Sigmoid colon (tissue), 7 donors: Measurements from ENCODE around the gene SMPD4. TPM values are rescaled to one million over a fixed set of nuclear protein-coding genes. Genes with fewer than 3 reads are reported as not detected.
A peak's percentile ranks its signal among the peaks of the same experiment; 100 is the strongest.
"Not testable (repeated sequence)": the region's sequence is repeated elsewhere in the genome, so short reads cannot be mapped to it uniquely, and the experiment has no call there.

Experiments used
- DNase-seq: peaks from one replicate; pipeline ENCODE4 v3.0.0-alpha.2; 2019
- H3K27ac ChIP-seq, 4 donors: fragments of 200-600 bp; sonication (generic); one replicate each; pipeline ENCODE4 v1.5.1; 2016 to 2019; ENCODE audit warnings: mild to moderate bottlenecking in 1 of 4
- H3K27me3 ChIP-seq, 3 donors: fragments of 200-600 bp; sonication (generic); one replicate each; pipeline ENCODE4 v1.5.1; 2019; ENCODE audit warnings: mild to moderate bottlenecking in 1 of 3
- H3K36me3 ChIP-seq, 4 donors: fragments of 200-600 bp; sonication (generic); one replicate each; pipeline ENCODE4 v1.5.1; 2016 to 2019
- H3K4me1 ChIP-seq, 4 donors: fragments of 200-600 bp; sonication (generic); one replicate each; pipeline ENCODE4 v1.5.1; 2017 to 2019
- H3K4me3 ChIP-seq, 4 donors: fragments of 200-600 bp; sonication (generic); one replicate each; pipeline ENCODE4 v1.5.1; 2017 to 2019; ENCODE audit warnings: mild to moderate bottlenecking in 2 of 4, moderate library complexity in 1 of 4
- H3K9me3 ChIP-seq, 4 donors: fragments of 200-600 bp in 3 of 4; sonication (generic) in 3 of 4; one replicate each; pipeline versions ENCODE4 v1.5.1 to v1.6.1; 2013 to 2019
- EP300 ChIP-seq, 4 donors: sonication (generic); formaldehyde crosslinking; IDR thresholded peaks; one replicate each; pipeline ENCODE4 v1.6.1; 2017; ENCODE audit warnings: antibody characterized with exemption in 4 of 4
- POLR2A ChIP-seq, 2 donors: fragments of 450-650 bp; IDR thresholded peaks; one replicate each; pipeline ENCODE4 v1.6.1; 2016; ENCODE audit warnings: antibody characterized with exemption in 2 of 2, mild to moderate bottlenecking in 2 of 2, moderate library complexity in 2 of 2
- POLR2AphosphoS5 ChIP-seq, 4 donors: sonication (generic); formaldehyde crosslinking; IDR thresholded peaks; one replicate each; pipeline ENCODE4 v1.6.1; 2017; ENCODE audit warnings: antibody characterized with exemption in 4 of 4
- WGBS, 2 donors: extraction: QIAGEN DNeasy Blood & Tissue Kit; methylation state at CpG; one replicate each; pipeline ENCODE4 v1.1.7; 2013; 5-methylcytosine and 5-hydroxymethylcytosine counted together
- intact Hi-C: fragments of 100-400 bp; cut with DNase I; formaldehyde crosslinking; loops from one replicate; pipeline ENCODE4 v1.15.1; 2023
- polyA plus RNA-seq, 3 donors: library from polyadenylated mRNA; stranded (reverse); fragments of 200-250 nt; gene quantifications; one replicate each; pipeline ENCODE4 v1.2.3, GENCODE V29; 2013
- total RNA-seq, 4 donors: library from RNA; depleted of rRNA; stranded (reverse); fragments of >200 nt; gene quantifications; one replicate each; pipeline ENCODE4 v1.1.0, GENCODE V29; 2016
- donor health status: healthy with polysubstance abuse.
- donor health status: Bipolar disorder and iron deficiency.
- donor health status: healthy.

SMPD4 gene
- total RNA-seq = 10 to 100 TPM; 18.1 to 47.9 (median 26.2) TPM
- polyA plus RNA-seq = 10 to 100 TPM; 12.3 to 42.7 (median 15.6) TPM

- intact Hi-C loops = loop anchor here (5.0 to 10.0 kb wide), 3 partner anchors 191 to 1303 kb away; no protein-coding TSS in a partner anchor
- TF ChIP-seq POLR2AphosphoS5 (IDR thresholded peaks at IDR 0.05) = peak; percentile 66 to 86 (median 72)
- TF ChIP-seq EP300 (IDR thresholded peaks at IDR 0.05) = no peak
- peak in 1 of 2 donors; percentile 7 for TF ChIP-seq POLR2A (IDR thresholded peaks at IDR 0.05)
- H3K27me3 ChIP-seq = no peaks in the 10 kb centered on the region
- H3K4me3 ChIP-seq = peak within 1 kb of the TSS; percentile 71 to 91 (median 80)
- H3K27ac ChIP-seq = peak within 1 kb of the TSS; percentile 91 to 97 (median 94)
- peaks cover 0 to 2% (median 0%) of the 10 kb centered on the region in 4 donors for H3K36me3 ChIP-seq
- peak; percentile 98 for DNase-seq
- 0% methylated on average over 55 of the region's 55 CpGs for WGBS, 2 donors
- no peaks in the 10 kb centered on the region for H3K9me3 ChIP-seq
- H3K4me1 ChIP-seq = peaks cover 0 to 30% (median 25%) of the 10 kb centered on the region in 4 donors
Measured at GRCh38 chr2:130181325-130181879, at the start of gene SMPD4. TSS of gene SMPD4 (minus strand) at chr2:130181602. CDS start at chr2:130176592, 5,010 bp downstream.

GRCh38 chr2:130230907-130231306 lies 49.5 kb upstream of the SMPD4 start:
- H3K4me3 ChIP-seq, H3K27ac ChIP-seq, H3K9me3 ChIP-seq, intact Hi-C loops, H3K4me1 ChIP-seq, H3K27me3 ChIP-seq, DNase-seq, H3K36me3 ChIP-seq: not testable (repeated sequence)
- 94 to 96% methylated on average over 15 of the region's 15 CpGs for WGBS, 2 donors

- H3K4me1 ChIP-seq, intact Hi-C loops, H3K9me3 ChIP-seq, H3K36me3 ChIP-seq, H3K27me3 ChIP-seq, H3K27ac ChIP-seq, DNase-seq, H3K4me3 ChIP-seq: not testable (repeated sequence)
- 93% methylated on average over 18 of the region's 18 CpGs for WGBS, 2 donors
Measured at GRCh38 chr2:130230376-130230775, 49.0 kb upstream of the SMPD4 start.

- intact Hi-C loops, H3K27me3 ChIP-seq, H3K27ac ChIP-seq, DNase-seq, H3K36me3 ChIP-seq, H3K4me1 ChIP-seq, H3K9me3 ChIP-seq: not testable (repeated sequence)
- H3K4me3 ChIP-seq = peak overlapping the region in 3 of 4 donors; percentile 14 to 39 (median 15)
- 47 to 64% methylated on average over 48 of the region's 48 CpGs for WGBS, 2 donors
Measured at GRCh38 chr2:130229161-130229510, 47.7 kb upstream of the SMPD4 start.

- H3K4me3 ChIP-seq = peak overlapping the region in 3 of 4 donors; percentile 14 to 39 (median 15)
- H3K27me3 ChIP-seq, DNase-seq, H3K9me3 ChIP-seq, H3K27ac ChIP-seq, intact Hi-C loops, H3K4me1 ChIP-seq, H3K36me3 ChIP-seq: not testable (repeated sequence)
- 88 to 92% methylated on average over 69 of the region's 69 CpGs for WGBS, 2 donors
Measured at GRCh38 chr2:130228467-130229160, 47.2 kb upstream of the SMPD4 start.

GRCh38 chr2:130228005-130228404 lies 46.6 kb upstream of the SMPD4 start:
- WGBS, 2 donors = 92 to 93% methylated on average over 21 of the region's 21 CpGs
- DNase-seq, H3K4me3 ChIP-seq, intact Hi-C loops, H3K36me3 ChIP-seq, H3K27ac ChIP-seq, H3K4me1 ChIP-seq, H3K9me3 ChIP-seq, H3K27me3 ChIP-seq: not testable (repeated sequence)

GRCh38 chr2:130222523-130222922 lies 41.1 kb upstream of the SMPD4 start:
- H3K27me3 ChIP-seq, DNase-seq, H3K27ac ChIP-seq, H3K4me1 ChIP-seq, H3K4me3 ChIP-seq, intact Hi-C loops, H3K36me3 ChIP-seq, H3K9me3 ChIP-seq: not testable (repeated sequence)
- 32 to 55% methylated on average over 4 of the region's 4 CpGs for WGBS, 2 donors

- H3K4me3 ChIP-seq, H3K9me3 ChIP-seq, H3K27me3 ChIP-seq, H3K27ac ChIP-seq, intact Hi-C loops, H3K36me3 ChIP-seq, H3K4me1 ChIP-seq, DNase-seq: not testable (repeated sequence)
- 63% methylated on average over 1 of the region's 1 CpG; no CpG with 5 or more reads in 1 of the 2 donors for WGBS, 2 donors
Measured at GRCh38 chr2:130220505-130220904, 39.1 kb upstream of the SMPD4 start.

GRCh38 chr2:130219147-130219546 lies 37.7 kb upstream of the SMPD4 start:
- H3K27ac ChIP-seq, H3K36me3 ChIP-seq, H3K4me3 ChIP-seq, H3K4me1 ChIP-seq, DNase-seq, H3K9me3 ChIP-seq, intact Hi-C loops: not testable (repeated sequence)
- 93 to 98% methylated on average over 2 of the region's 2 CpGs for WGBS, 2 donors
- H3K27me3 ChIP-seq = peaks cover 0 to 15% (median 3%) of the 10 kb centered on the region in 3 donors

- H3K4me3 ChIP-seq, H3K4me1 ChIP-seq, H3K27me3 ChIP-seq, H3K27ac ChIP-seq, DNase-seq, H3K9me3 ChIP-seq, intact Hi-C loops, H3K36me3 ChIP-seq: not testable (repeated sequence)
- WGBS, 2 donors = 85 to 86% methylated on average over 13 of the region's 13 CpGs
Measured at GRCh38 chr2:130207051-130207450, 25.6 kb upstream of the SMPD4 start.

GRCh38 chr2:130203150-130203549 lies 21.7 kb upstream of the SMPD4 start:
- WGBS, 2 donors = 86 to 95% methylated on average over 3 of the region's 3 CpGs

GRCh38 chr2:130202518-130202917 lies 21.1 kb upstream of the SMPD4 start:
- H3K4me3 ChIP-seq, H3K9me3 ChIP-seq, H3K27me3 ChIP-seq, H3K4me1 ChIP-seq, DNase-seq, H3K36me3 ChIP-seq, intact Hi-C loops, H3K27ac ChIP-seq: not testable (repeated sequence)
- WGBS, 2 donors = 29 to 47% methylated on average over 4 of the region's 7 CpGs

More at GRCh38 chr2:130203150-130203549, 21.7 kb upstream of the SMPD4 start:
- DNase-seq, intact Hi-C loops, H3K36me3 ChIP-seq, H3K27ac ChIP-seq, H3K4me1 ChIP-seq, H3K27me3 ChIP-seq, H3K9me3 ChIP-seq, H3K4me3 ChIP-seq: not testable (repeated sequence)
